Astrocyte (in vitro differentiated cells and primary cell): ENCODE data around the gene TTC23. TPM values are rescaled to one million over a fixed set of nuclear protein-coding genes. Genes with fewer than 3 reads are reported as not detected.

Experiments
- DNase-seq: peaks from one replicate; pipeline ENCODE4 v3.0.0-alpha.2; 2010; ENCODE audit warnings: low read depth
- FAIRE-seq: peaks from 2 replicates; lab custom pipeline; 2011; peaks lifted over from hg19 to GRCh38; lab: Jason Lieb, UNC
- H2AFZ ChIP-seq: 2 replicates; pipeline ENCODE4 v1.6.0; 2012; ENCODE audit warnings: low read depth, low read length, inconsistent platforms
- H3K27ac ChIP-seq: 2 replicates; pipeline ENCODE4 v1.5.1; 2011; ENCODE audit warnings: low read depth, low read length, inconsistent platforms
- H3K27me3 ChIP-seq: 2 replicates; pipeline ENCODE4 v1.6.0; 2011; ENCODE audit warnings: low read length, inconsistent platforms; ENCODE audit not compliant: insufficient read depth
- H3K36me3 ChIP-seq: 2 replicates; pipeline ENCODE4 v1.5.1; 2011; ENCODE audit warnings: low read length, inconsistent platforms; ENCODE audit not compliant: insufficient read depth
- H3K4me1 ChIP-seq: 2 replicates; pipeline ENCODE4 v1.5.1; 2011; ENCODE audit warnings: low read length, inconsistent platforms; ENCODE audit not compliant: insufficient read depth
- H3K4me2 ChIP-seq: 2 replicates; pipeline ENCODE4 v1.6.0; 2012; ENCODE audit warnings: low read length, inconsistent platforms
- H3K4me3 ChIP-seq: 2 replicates; pipeline ENCODE4 v1.5.1; 2011; ENCODE audit warnings: low read depth, mild to moderate bottlenecking, low read length, inconsistent platforms; ENCODE audit not compliant: insufficient read depth
- H3K79me2 ChIP-seq: 2 replicates; pipeline ENCODE4 v1.6.0; 2012; ENCODE audit warnings: mild to moderate bottlenecking, low read length, inconsistent platforms; ENCODE audit not compliant: insufficient read depth
- H3K9ac ChIP-seq: 2 replicates; pipeline ENCODE4 v1.6.0; 2012; ENCODE audit warnings: mild to moderate bottlenecking, low read length, inconsistent platforms
- H3K9me3 ChIP-seq: 2 replicates; pipeline ENCODE4 v1.5.1; 2012; ENCODE audit warnings: low read depth, mild to moderate bottlenecking, low read length, inconsistent platforms; ENCODE audit not compliant: insufficient read depth
- H4K20me1 ChIP-seq: 2 replicates; pipeline ENCODE4 v1.6.0; 2012; ENCODE audit warnings: low read length, inconsistent platforms; ENCODE audit not compliant: insufficient read depth
- H3K27ac Mint-ChIP-seq: one replicate; pipeline ENCODE4 v1.8.0; 2021; ENCODE audit warnings: mild to moderate bottlenecking, mixed read lengths; ENCODE audit not compliant: unreplicated experiment
- H3K27me3 Mint-ChIP-seq: one replicate; pipeline ENCODE4 v1.8.0; 2021; ENCODE audit warnings: low read depth, mixed read lengths; ENCODE audit not compliant: unreplicated experiment
- H3K36me3 Mint-ChIP-seq: one replicate; pipeline ENCODE4 v1.8.0; 2021; ENCODE audit warnings: low read depth, mixed read lengths; ENCODE audit not compliant: unreplicated experiment
- H3K4me1 Mint-ChIP-seq: one replicate; pipeline ENCODE4 v1.8.0; 2021; ENCODE audit warnings: low read depth, mixed read lengths; ENCODE audit not compliant: unreplicated experiment
- H3K4me3 Mint-ChIP-seq: one replicate; pipeline ENCODE4 v1.8.0; 2021; ENCODE audit warnings: mild to moderate bottlenecking, moderate library complexity, mixed read lengths; ENCODE audit not compliant: unreplicated experiment
- H3K9me3 Mint-ChIP-seq: one replicate; pipeline ENCODE4 v1.8.0; 2021; ENCODE audit warnings: mild to moderate bottlenecking, mixed read lengths; ENCODE audit not compliant: unreplicated experiment
- EZH2 ChIP-seq: IDR thresholded peaks from 2 replicates; pipeline ENCODE4 v1.6.1; 2012; ENCODE audit warnings: mild to moderate bottlenecking, low read length, inconsistent platforms; ENCODE audit not compliant: insufficient read depth
- total RNA-seq: library from RNA; stranded (reverse); gene quantifications from 2 replicates; pipeline ENCODE4 v1.2.1, GENCODE V29; 2021
- TF ChIP-seq, protein P1 (sequence below): IDR thresholded peaks from 2 replicates; pipeline ENCODE4 v1.5.1; 2011; ENCODE audit warnings: low read depth, mild to moderate bottlenecking, inconsistent platforms, low read length, moderate library complexity; ENCODE audit not compliant: insufficient read depth

The TTC23 gene
- total RNA-seq, 1 donor from 2014 or later = 20.2 TPM

DNA sequence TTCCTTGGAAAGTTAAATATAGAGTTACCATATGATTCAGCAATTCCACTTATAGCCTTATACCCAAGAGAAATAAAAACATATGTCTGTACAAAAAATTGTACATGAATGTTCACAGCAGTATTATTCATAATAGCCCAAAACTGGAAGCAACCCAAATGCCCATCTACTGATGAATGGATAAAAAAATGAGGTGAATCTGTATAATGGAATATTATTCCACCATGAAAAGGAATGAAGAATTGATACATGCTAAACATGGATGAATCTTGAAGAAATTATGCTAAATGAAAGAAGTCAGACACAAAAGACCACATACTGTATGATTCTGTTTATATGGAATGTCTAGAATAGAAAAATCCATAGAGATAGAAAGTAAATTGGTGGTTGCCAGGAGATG is 61.4 kb downstream of the TTC23 start:
- H3K4me1 ChIP-seq = no peaks in the 10 kb centered on the region
- DNase-seq = peak; percentile 10
- H4K20me1 ChIP-seq = no peaks in the 10 kb centered on the region
- peak; percentile 32 for FAIRE-seq
- H3K4me3 ChIP-seq = no peak overlapping the region
- peak overlapping the region; percentile 32 for H3K27ac ChIP-seq
- TF ChIP-seq EZH2 = no peak
- TF ChIP-seq, protein P1, sequence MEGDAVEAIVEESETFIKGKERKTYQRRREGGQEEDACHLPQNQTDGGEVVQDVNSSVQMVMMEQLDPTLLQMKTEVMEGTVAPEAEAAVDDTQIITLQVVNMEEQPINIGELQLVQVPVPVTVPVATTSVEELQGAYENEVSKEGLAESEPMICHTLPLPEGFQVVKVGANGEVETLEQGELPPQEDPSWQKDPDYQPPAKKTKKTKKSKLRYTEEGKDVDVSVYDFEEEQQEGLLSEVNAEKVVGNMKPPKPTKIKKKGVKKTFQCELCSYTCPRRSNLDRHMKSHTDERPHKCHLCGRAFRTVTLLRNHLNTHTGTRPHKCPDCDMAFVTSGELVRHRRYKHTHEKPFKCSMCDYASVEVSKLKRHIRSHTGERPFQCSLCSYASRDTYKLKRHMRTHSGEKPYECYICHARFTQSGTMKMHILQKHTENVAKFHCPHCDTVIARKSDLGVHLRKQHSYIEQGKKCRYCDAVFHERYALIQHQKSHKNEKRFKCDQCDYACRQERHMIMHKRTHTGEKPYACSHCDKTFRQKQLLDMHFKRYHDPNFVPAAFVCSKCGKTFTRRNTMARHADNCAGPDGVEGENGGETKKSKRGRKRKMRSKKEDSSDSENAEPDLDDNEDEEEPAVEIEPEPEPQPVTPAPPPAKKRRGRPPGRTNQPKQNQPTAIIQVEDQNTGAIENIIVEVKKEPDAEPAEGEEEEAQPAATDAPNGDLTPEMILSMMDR = no peak
- peaks cover 13% of the 10 kb centered on the region for H3K9me3 Mint-ChIP-seq
- no peaks in the 10 kb centered on the region for H3K27me3 Mint-ChIP-seq
- no peaks in the 10 kb centered on the region for H3K27me3 ChIP-seq
- H3K4me2 ChIP-seq = no peak overlapping the region
- H3K9ac ChIP-seq = no peak overlapping the region
- H3K4me3 Mint-ChIP-seq = no peak overlapping the region
- no peak overlapping the region for H2AFZ ChIP-seq
- no peaks in the 10 kb centered on the region for H3K36me3 ChIP-seq
- H3K4me1 Mint-ChIP-seq = peaks cover 4% of the 10 kb centered on the region
- peaks cover 35% of the 10 kb centered on the region for H3K36me3 Mint-ChIP-seq
- peaks cover 3% of the 10 kb centered on the region for H3K9me3 ChIP-seq
- no peaks in the 10 kb centered on the region for H3K79me2 ChIP-seq
- no peak overlapping the region for H3K27ac Mint-ChIP-seq

DNA sequence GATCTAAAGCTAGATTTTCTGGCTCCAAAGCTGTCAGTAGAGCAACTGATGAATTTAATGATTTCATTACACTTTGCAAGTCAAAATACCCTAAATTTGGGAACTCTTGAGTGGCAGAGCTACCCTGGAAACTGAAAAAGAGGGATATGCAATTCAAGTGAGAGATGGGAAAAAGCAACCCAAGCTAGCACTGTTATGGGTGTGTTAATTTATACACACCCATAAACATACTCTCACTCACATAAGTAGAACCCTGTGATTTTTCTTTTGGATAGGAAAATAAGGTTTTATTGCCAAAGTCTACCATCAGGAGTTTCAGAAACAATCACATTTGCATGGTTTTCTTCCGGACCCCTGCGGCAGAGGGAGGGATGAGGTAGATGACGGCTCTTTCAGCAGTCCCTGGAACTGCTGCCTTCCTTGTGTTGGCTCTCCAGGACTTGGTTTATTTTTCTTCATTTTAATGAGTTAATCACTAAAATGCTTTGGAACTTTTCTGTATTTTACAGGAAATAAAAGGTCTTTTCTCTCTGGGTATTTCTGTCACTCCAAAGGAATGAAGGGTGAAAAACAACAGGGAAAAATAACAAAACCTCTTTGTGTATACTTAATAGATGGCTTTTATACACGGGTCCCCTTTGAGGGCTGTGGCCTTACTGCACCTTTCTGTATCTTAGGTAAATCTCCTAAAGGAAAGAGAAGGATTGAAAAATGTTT is 63.8 kb downstream of the TTC23 start:
- Histone ChIP-seq H3K9ac (no peak overlapping the region), H3K4me1 (no peaks in the 10 kb centered on the region), H3K27me3 (no peaks in the 10 kb centered on the region), H3K27ac (no peak overlapping the region), H3K79me2 (no peaks in the 10 kb centered on the region), H3K4me2 (no peak overlapping the region), H3K4me3 (no peak overlapping the region), H3K36me3 (no peaks in the 10 kb centered on the region), H4K20me1 (no peaks in the 10 kb centered on the region), H3K9me3 (no peaks in the 10 kb centered on the region), H2AFZ (no peak overlapping the region)
- FAIRE-seq (no peak), DNase-seq (no peak)
- H3K9me3 Mint-ChIP-seq = no peaks in the 10 kb centered on the region
- peaks cover 18% of the 10 kb centered on the region for H3K4me1 Mint-ChIP-seq
- no peaks in the 10 kb centered on the region for H3K27me3 Mint-ChIP-seq
- no peak overlapping the region for H3K27ac Mint-ChIP-seq
- H3K4me3 Mint-ChIP-seq = no peak overlapping the region
- H3K36me3 Mint-ChIP-seq = peaks cover 16% of the 10 kb centered on the region
- TF ChIP-seq EZH2 = no peak
- TF ChIP-seq, protein P1 = no peak

DNA sequence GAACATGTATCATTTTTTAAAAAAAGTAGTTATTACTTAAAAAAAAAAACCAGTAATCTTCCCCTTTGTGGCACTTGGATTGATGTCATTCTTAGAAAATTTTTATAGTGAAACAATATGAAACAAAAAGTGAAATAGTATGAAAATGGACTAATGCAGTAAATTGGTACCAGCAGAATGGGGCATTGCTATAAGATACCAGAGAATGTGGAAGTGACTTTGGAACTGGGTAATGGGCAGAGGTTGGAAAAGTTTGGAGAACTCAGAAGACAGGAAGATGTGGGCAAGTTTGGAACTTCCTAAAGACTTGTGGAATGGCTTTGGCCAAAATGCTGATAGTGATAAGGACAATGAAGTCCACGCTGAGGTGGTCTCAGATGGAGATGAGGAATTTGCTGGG is 66.6 kb downstream of the TTC23 start:
- Histone ChIP-seq H3K79me2 (no peaks in the 10 kb centered on the region), H3K36me3 (no peaks in the 10 kb centered on the region), H3K4me3 (no peak overlapping the region), H3K27me3 (no peaks in the 10 kb centered on the region), H2AFZ (no peak overlapping the region), H3K4me2 (no peak overlapping the region), H4K20me1 (no peaks in the 10 kb centered on the region), H3K9me3 (no peaks in the 10 kb centered on the region), H3K9ac (no peak overlapping the region), H3K4me1 (no peaks in the 10 kb centered on the region), H3K27ac (no peak overlapping the region)
- DNase-seq (no peak), FAIRE-seq (no peak)
- H3K36me3 Mint-ChIP-seq = peaks cover 21% of the 10 kb centered on the region
- no peak overlapping the region for H3K4me3 Mint-ChIP-seq
- H3K4me1 Mint-ChIP-seq = peaks cover 18% of the 10 kb centered on the region
- no peak overlapping the region for H3K27ac Mint-ChIP-seq
- no peaks in the 10 kb centered on the region for H3K9me3 Mint-ChIP-seq
- no peaks in the 10 kb centered on the region for H3K27me3 Mint-ChIP-seq
- TF ChIP-seq, protein P1 = no peak
- no peak for TF ChIP-seq EZH2
